Activated T-cell treated with anti-CD3 and anti-CD28 coated beads, Interleukin-2, amount 50 U/mL, for 4 hours (primary cell): ENCODE measurements around the gene MYO1B. TPM values are rescaled to one million over a fixed set of nuclear protein-coding genes. Genes with fewer than 3 reads are reported as not detected.

Experiments used
- ATAC-seq, 2 donors: fragments of 200-7000 bp; cut with Tn5 transposase; one replicate each; pipeline ENCODE4 v1.10.0; 2021
- DNase-seq: peaks from one replicate; pipeline ENCODE4 v3.0.0-alpha.2; 2020
- H3K27me3 Mint-ChIP-seq: one replicate; pipeline ENCODE4 v1.8.0; 2021; ENCODE audit warnings: low read depth, mixed read lengths
- H3K36me3 Mint-ChIP-seq: one replicate; pipeline ENCODE4 v1.8.0; 2022; ENCODE audit warnings: mixed read lengths; ENCODE audit not compliant: insufficient read depth
- H3K4me1 Mint-ChIP-seq: one replicate; pipeline ENCODE4 v1.8.0; 2021; ENCODE audit warnings: low read depth, mixed read lengths
- H3K4me3 Mint-ChIP-seq: one replicate; pipeline ENCODE4 v1.8.0; 2021; ENCODE audit warnings: mild to moderate bottlenecking, moderate library complexity, mixed read lengths
- H3K9me3 Mint-ChIP-seq: one replicate; pipeline ENCODE4 v1.8.0; 2021; ENCODE audit warnings: mixed read lengths
- total RNA-seq, 3 donors: library from RNA; stranded (reverse); gene quantifications; one replicate each; pipeline ENCODE4 v1.2.1, GENCODE V29; 2021

The MYO1B gene
- total RNA-seq, 3 donors from 2014 or later: 11.0 to 16.6 (median 11.4) TPM

- Mint-ChIP-seq H3K36me3 (no peaks in the 10 kb centered on the region), H3K4me1 (peaks cover 9% of the 10 kb centered on the region), H3K9me3 (no peaks in the 10 kb centered on the region), H3K27me3 (peaks cover 3% of the 10 kb centered on the region), H3K4me3 (no peak overlapping the region)
- DNase-seq (no peak), ATAC-seq (no peak)
Observed at GRCh38 chr2:191374366-191374765, 129.2 kb downstream of the MYO1B start.

GRCh38 chr2:191374939-191375338 is 129.7 kb downstream of the MYO1B start:
- H3K4me3 Mint-ChIP-seq: no peak overlapping the region
- H3K36me3 Mint-ChIP-seq: no peaks in the 10 kb centered on the region
- ATAC-seq: no peak
- H3K9me3 Mint-ChIP-seq: no peaks in the 10 kb centered on the region
- peaks cover 3% of the 10 kb centered on the region for H3K27me3 Mint-ChIP-seq
- no peak for DNase-seq
- H3K4me1 Mint-ChIP-seq: peaks cover 9% of the 10 kb centered on the region

- Mint-ChIP-seq H3K36me3 (no peaks in the 10 kb centered on the region), H3K4me1 (peaks cover 9% of the 10 kb centered on the region), H3K27me3 (peaks cover 6% of the 10 kb centered on the region), H3K4me3 (no peak overlapping the region), H3K9me3 (no peaks in the 10 kb centered on the region)
- DNase-seq (no peak), ATAC-seq (no peak)
Observed at GRCh38 chr2:191376981-191377629, 131.9 kb downstream of the MYO1B start.

GRCh38 chr2:191379375-191379774 is 134.2 kb downstream of the MYO1B start:
- no peak for ATAC-seq
- H3K9me3 Mint-ChIP-seq: no peaks in the 10 kb centered on the region
- H3K4me1 Mint-ChIP-seq: peaks cover 9% of the 10 kb centered on the region
- H3K27me3 Mint-ChIP-seq: peaks cover 6% of the 10 kb centered on the region
- DNase-seq: no peak
- no peak overlapping the region for H3K4me3 Mint-ChIP-seq
- H3K36me3 Mint-ChIP-seq: no peaks in the 10 kb centered on the region

- H3K4me3 Mint-ChIP-seq: no peak overlapping the region
- peaks cover 1% of the 10 kb centered on the region for H3K4me1 Mint-ChIP-seq
- DNase-seq: no peak
- no peak for ATAC-seq
- H3K27me3 Mint-ChIP-seq: peaks cover 4% of the 10 kb centered on the region
- no peaks in the 10 kb centered on the region for H3K9me3 Mint-ChIP-seq
- H3K36me3 Mint-ChIP-seq: no peaks in the 10 kb centered on the region
Observed at GRCh38 chr2:191382801-191383200, 137.6 kb downstream of the MYO1B start.

GRCh38 chr2:191383486-191383885 is 138.3 kb downstream of the MYO1B start:
- ATAC-seq: no peak
- Mint-ChIP-seq H3K4me3 (no peak overlapping the region), H3K27me3 (peaks cover 3% of the 10 kb centered on the region), H3K36me3 (no peaks in the 10 kb centered on the region), H3K9me3 (no peaks in the 10 kb centered on the region), H3K4me1 (no peaks in the 10 kb centered on the region)
- DNase-seq: no peak

GRCh38 chr2:191384829-191385228 is 139.6 kb downstream of the MYO1B start:
- no peaks in the 10 kb centered on the region for H3K36me3 Mint-ChIP-seq
- H3K4me3 Mint-ChIP-seq: no peak overlapping the region
- H3K9me3 Mint-ChIP-seq: no peaks in the 10 kb centered on the region
- H3K27me3 Mint-ChIP-seq: peaks cover 3% of the 10 kb centered on the region
- DNase-seq (no peak), ATAC-seq (no peak)
- no peaks in the 10 kb centered on the region for H3K4me1 Mint-ChIP-seq

- Mint-ChIP-seq H3K9me3 (no peaks in the 10 kb centered on the region), H3K27me3 (peaks cover under 1% of the 10 kb centered on the region), H3K4me3 (no peak overlapping the region), H3K36me3 (peaks cover under 1% of the 10 kb centered on the region), H3K4me1 (no peaks in the 10 kb centered on the region)
- no peak for ATAC-seq
- no peak for DNase-seq
Observed at GRCh38 chr2:191385416-191386160, 140.4 kb downstream of the MYO1B start.

GRCh38 chr2:191386938-191387536 is 141.8 kb downstream of the MYO1B start:
- Mint-ChIP-seq H3K4me1 (no peaks in the 10 kb centered on the region), H3K36me3 (peaks cover 3% of the 10 kb centered on the region), H3K27me3 (no peaks in the 10 kb centered on the region), H3K9me3 (no peaks in the 10 kb centered on the region), H3K4me3 (no peak overlapping the region)
- ATAC-seq (no peak), DNase-seq (no peak)

- H3K4me3 Mint-ChIP-seq: no peak overlapping the region
- ATAC-seq: no peak
- H3K4me1 Mint-ChIP-seq: no peaks in the 10 kb centered on the region
- H3K9me3 Mint-ChIP-seq: no peaks in the 10 kb centered on the region
- peaks cover 3% of the 10 kb centered on the region for H3K36me3 Mint-ChIP-seq
- no peak for DNase-seq
- H3K27me3 Mint-ChIP-seq: no peaks in the 10 kb centered on the region
Observed at GRCh38 chr2:191389288-191389687, 144.1 kb downstream of the MYO1B start.

- Mint-ChIP-seq H3K4me3 (no peak overlapping the region), H3K4me1 (no peaks in the 10 kb centered on the region), H3K36me3 (peaks cover 3% of the 10 kb centered on the region), H3K9me3 (no peaks in the 10 kb centered on the region), H3K27me3 (no peaks in the 10 kb centered on the region)
- DNase-seq: no peak
- no peak for ATAC-seq
Observed at GRCh38 chr2:191391171-191391570, 146.0 kb downstream of the MYO1B start.

- no peak overlapping the region for H3K4me3 Mint-ChIP-seq
- ATAC-seq: no peak
Observed at GRCh38 chr2:191394043-191394442, 148.8 kb downstream of the MYO1B start.

GRCh38 chr2:191396794-191397193 is 151.6 kb downstream of the MYO1B start:
- Mint-ChIP-seq H3K27me3 (no peaks in the 10 kb centered on the region), H3K4me1 (no peaks in the 10 kb centered on the region), H3K4me3 (no peak overlapping the region), H3K36me3 (no peaks in the 10 kb centered on the region), H3K9me3 (no peaks in the 10 kb centered on the region)
- no peak for ATAC-seq
- no peak for DNase-seq

More at GRCh38 chr2:191394043-191394442, 148.8 kb downstream of the MYO1B start:
- Mint-ChIP-seq H3K27me3 (no peaks in the 10 kb centered on the region), H3K9me3 (no peaks in the 10 kb centered on the region), H3K36me3 (peaks cover 3% of the 10 kb centered on the region), H3K4me1 (no peaks in the 10 kb centered on the region)
- DNase-seq: no peak

GRCh38 chr2:191399601-191400000 is 154.4 kb downstream of the MYO1B start:
- H3K4me3 Mint-ChIP-seq: no peak overlapping the region
- no peak for ATAC-seq
- H3K9me3 Mint-ChIP-seq: no peaks in the 10 kb centered on the region
- no peaks in the 10 kb centered on the region for H3K27me3 Mint-ChIP-seq
- no peaks in the 10 kb centered on the region for H3K4me1 Mint-ChIP-seq
- DNase-seq: no peak
- no peaks in the 10 kb centered on the region for H3K36me3 Mint-ChIP-seq

GRCh38 chr2:191401287-191401686 is 156.1 kb downstream of the MYO1B start:
- H3K36me3 Mint-ChIP-seq: no peaks in the 10 kb centered on the region
- H3K4me1 Mint-ChIP-seq: no peaks in the 10 kb centered on the region
- no peaks in the 10 kb centered on the region for H3K9me3 Mint-ChIP-seq
- DNase-seq: no peak
- ATAC-seq: no peak
- no peak overlapping the region for H3K4me3 Mint-ChIP-seq
- H3K27me3 Mint-ChIP-seq: no peaks in the 10 kb centered on the region
